Thyroid gland (tissue), 4 donors: ENCODE measurements around the gene OR13G1.

Experiments
- CTCF ChIP-seq, 6 experiments: fragments of 200-600 bp in 3 of 6; fragments of 450-650 bp in 3 of 6; sonication (generic) in 3 of 6; IDR thresholded peaks; one replicate each; pipeline ENCODE4 v1.5.1; 2016 to 2019; ENCODE audit warnings: antibody characterized with exemption in 6 of 6, mild to moderate bottlenecking in 2 of 6, inconsistent platforms in 1 of 6, moderate library complexity in 1 of 6
- POLR2A ChIP-seq, 2 donors: fragments of 450-650 bp; IDR thresholded peaks; one replicate each; pipeline ENCODE4 v1.6.1; 2017; ENCODE audit warnings: antibody characterized with exemption in 2 of 2, mild to moderate bottlenecking in 2 of 2, moderate library complexity in 1 of 2

- TF ChIP-seq CTCF (IDR thresholded peaks at IDR 0.05) = no peak
- peak in 1 of 2 donors; percentile 57 for TF ChIP-seq POLR2A (IDR thresholded peaks at IDR 0.05)
Observed at GRCh38 chr1:247639381-247639981, 40.1 kb downstream of the OR13G1 start.
